ENCODE data around the gene CADM2.

Gene CADM2

DNA sequence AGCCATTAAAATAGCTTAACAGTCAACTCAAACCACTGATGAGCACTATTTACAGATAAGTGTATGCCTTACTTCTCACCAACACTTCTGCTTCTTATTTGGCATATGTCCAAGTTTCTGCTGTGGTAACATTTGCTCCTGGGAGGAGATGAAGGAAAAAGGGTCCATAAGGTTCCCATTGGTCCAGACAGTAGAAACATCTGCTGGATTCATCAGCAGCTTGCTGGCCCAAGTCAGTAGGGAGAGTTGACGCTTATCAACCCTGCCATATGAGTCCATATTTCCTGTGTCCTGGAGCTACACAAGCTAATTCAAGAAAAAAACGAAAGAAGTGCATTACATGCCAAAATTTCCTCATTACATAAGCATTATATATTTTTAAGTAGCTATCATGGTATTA lies 824.5 kb downstream of the CADM2 start:
- no peak overlapping the region for H3K4me3 Mint-ChIP-seq
- ATAC-seq (no peak), DNase-seq (ENCODE audit: low spot score in 2 of 2) (no peak)
- no peak overlapping the region for H3K27ac Mint-ChIP-seq
- no peaks in the 10 kb centered on the region for H3K4me1 Mint-ChIP-seq
- no peaks in the 10 kb centered on the region for H3K36me3 Mint-ChIP-seq
- H3K9me3 Mint-ChIP-seq: peaks cover 17% of the 10 kb centered on the region

DNA sequence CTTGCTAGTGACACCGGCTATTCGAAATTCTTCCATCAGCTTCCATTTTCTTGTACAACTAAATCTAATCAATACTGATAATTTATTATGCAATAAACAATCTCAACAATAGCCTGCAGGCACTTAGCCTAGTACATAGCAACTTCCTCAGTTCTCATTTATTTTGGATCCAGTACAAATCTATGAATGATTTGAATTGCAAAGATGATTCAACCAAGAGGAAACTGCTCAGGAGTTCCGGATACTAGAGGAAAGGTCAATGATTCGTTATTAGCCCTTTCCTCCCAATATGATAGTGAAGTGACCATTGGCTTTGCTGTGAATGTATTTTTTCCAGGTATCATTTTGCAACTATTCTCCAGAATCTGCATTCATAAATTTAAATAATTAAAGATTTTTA lies 827.0 kb downstream of the CADM2 start:
- no peak overlapping the region for H3K27ac Mint-ChIP-seq
- ATAC-seq (no peak), DNase-seq (ENCODE audit: low spot score in 2 of 2) (no peak)
- H3K4me1 Mint-ChIP-seq: no peaks in the 10 kb centered on the region
- H3K9me3 Mint-ChIP-seq: peaks cover 10% of the 10 kb centered on the region
- no peak overlapping the region for H3K4me3 Mint-ChIP-seq
- H3K36me3 Mint-ChIP-seq: no peaks in the 10 kb centered on the region

DNA sequence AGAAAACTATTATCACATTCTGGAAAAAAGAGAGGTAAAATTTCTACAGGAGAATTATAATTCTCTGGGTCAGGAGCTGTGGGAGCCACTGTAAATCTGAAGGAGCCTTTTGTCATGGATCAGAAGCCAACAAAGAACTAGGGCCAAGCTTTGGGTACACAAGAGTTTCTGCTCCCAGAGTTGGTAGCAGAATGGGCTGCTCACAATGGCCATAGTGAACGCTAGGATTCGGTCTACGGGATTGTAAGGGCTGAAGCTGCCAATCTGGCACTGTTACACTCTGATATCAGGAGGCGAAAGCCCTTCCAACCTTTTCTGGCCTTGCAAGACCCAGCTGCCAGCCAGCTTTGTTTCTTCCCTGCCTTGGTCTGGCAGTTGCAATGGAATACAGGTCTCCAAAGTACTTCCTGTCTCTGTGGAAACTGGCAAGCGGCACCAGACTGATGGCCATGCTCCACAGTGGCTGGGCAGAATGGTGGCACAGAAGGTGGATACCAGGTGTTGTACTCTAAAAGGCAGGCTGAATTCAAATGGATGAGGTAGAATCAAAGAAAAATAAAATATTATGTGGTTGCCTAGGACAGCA lies 831.7 kb downstream of the CADM2 start:
- DNase-seq (ENCODE audit: low spot score in 2 of 2) (no peak), ATAC-seq (no peak)
- no peaks in the 10 kb centered on the region for H3K36me3 Mint-ChIP-seq
- H3K4me3 Mint-ChIP-seq: no peak overlapping the region
- peaks cover 5% of the 10 kb centered on the region for H3K9me3 Mint-ChIP-seq
- no peaks in the 10 kb centered on the region for H3K4me1 Mint-ChIP-seq
- H3K27ac Mint-ChIP-seq: no peak overlapping the region

DNA sequence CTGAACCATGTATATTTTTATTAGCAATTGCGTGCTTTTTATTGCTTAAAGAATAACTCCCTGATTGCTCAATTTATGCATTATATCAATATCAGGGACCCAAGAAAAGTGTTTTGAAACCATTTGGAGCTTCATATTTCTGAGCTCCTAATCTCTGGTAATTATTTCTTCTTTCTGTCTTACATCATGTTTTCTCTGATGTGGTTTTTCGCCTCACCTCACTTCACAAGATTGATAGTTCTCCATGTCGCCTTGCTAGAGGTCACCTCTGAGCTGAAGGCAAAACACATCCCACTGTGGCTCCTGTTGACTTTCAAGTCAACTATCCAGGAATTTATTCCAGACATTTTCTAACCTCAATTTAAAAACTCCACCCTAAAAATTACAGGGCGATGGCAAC lies 837.4 kb downstream of the CADM2 start:
- DNase-seq (ENCODE audit: low spot score in 2 of 2): no peak

DNA sequence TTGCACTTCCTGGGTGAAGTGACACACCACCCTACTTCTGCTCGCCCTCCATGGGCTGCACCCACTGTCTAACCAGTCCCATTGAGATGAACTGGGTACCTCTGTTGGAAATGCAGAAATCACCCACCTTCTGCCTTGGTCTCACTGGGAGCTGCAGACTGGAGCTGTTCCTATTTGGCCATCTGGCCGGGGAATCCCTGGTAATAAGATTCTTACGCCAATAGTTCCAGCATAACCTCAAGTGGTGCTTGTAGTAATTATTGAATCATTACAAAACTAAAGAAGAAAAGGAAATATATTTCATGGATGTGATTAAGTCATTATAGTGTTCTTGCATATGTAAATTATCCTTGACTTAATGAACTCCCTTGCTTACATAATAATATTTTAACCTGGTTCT lies 841.9 kb downstream of the CADM2 start:
- peaks cover 4% of the 10 kb centered on the region for H3K9me3 Mint-ChIP-seq
- DNase-seq (ENCODE audit: low spot score in 2 of 2) (no peak), ATAC-seq (no peak)
- H3K4me1 Mint-ChIP-seq: no peaks in the 10 kb centered on the region
- no peak overlapping the region for H3K27ac Mint-ChIP-seq
- no peaks in the 10 kb centered on the region for H3K36me3 Mint-ChIP-seq
- H3K4me3 Mint-ChIP-seq: no peak overlapping the region

More for the DNA sequence above, 837.4 kb downstream of the CADM2 start:
- no peaks in the 10 kb centered on the region for H3K4me1 Mint-ChIP-seq
- no peak overlapping the region for H3K27ac Mint-ChIP-seq
- peaks cover 5% of the 10 kb centered on the region for H3K9me3 Mint-ChIP-seq
- H3K36me3 Mint-ChIP-seq: no peaks in the 10 kb centered on the region
- no peak for ATAC-seq
- no peak overlapping the region for H3K4me3 Mint-ChIP-seq

DNA sequence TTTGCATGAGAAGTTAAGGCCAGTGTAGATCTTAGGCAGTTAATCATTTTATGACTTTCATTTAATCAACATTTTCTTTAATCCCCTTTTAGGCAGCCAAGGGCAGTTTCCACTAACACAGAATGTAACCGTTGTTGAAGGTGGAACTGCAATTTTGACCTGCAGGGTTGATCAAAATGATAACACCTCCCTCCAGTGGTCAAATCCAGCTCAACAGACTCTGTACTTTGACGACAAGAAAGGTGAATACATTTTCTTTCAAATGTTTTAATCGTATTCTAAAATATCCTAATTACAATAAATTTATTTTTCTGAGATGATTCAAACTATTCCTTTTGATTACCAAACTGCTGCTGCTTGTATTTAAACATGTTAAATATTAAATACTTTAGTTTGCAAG lies 843.2 kb downstream of the CADM2 start:
- Mint-ChIP-seq H3K9me3 (peaks cover 8% of the 10 kb centered on the region), H3K27ac (no peak overlapping the region), H3K4me1 (no peaks in the 10 kb centered on the region), H3K36me3 (no peaks in the 10 kb centered on the region), H3K4me3 (no peak overlapping the region)
- ATAC-seq (no peak), DNase-seq (ENCODE audit: low spot score in 2 of 2) (no peak)

DNA sequence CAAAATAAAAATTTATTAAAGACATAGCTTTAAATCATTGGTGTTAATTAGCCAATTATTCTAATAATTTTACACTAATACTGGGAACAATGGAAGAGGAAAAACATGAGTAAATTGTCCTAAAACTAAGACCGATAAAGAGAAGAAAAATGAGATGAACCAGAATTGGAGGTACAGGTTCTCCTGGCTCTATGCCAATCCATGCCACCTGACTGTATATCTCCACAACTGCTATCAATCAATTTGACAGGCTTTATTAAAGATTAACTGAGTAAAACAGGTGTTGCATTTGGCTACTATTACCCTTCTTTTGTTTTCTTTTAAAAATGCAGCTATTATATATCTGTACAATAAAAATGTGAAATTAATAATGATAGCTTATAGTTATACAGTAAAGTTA lies 850.0 kb downstream of the CADM2 start:
- Mint-ChIP-seq H3K4me3 (no peak overlapping the region), H3K27ac (no peak overlapping the region), H3K9me3 (peaks cover 13% of the 10 kb centered on the region), H3K4me1 (no peaks in the 10 kb centered on the region), H3K36me3 (no peaks in the 10 kb centered on the region)
- no peak for ATAC-seq
- no peak for DNase-seq (ENCODE audit: low spot score in 2 of 2)

DNA sequence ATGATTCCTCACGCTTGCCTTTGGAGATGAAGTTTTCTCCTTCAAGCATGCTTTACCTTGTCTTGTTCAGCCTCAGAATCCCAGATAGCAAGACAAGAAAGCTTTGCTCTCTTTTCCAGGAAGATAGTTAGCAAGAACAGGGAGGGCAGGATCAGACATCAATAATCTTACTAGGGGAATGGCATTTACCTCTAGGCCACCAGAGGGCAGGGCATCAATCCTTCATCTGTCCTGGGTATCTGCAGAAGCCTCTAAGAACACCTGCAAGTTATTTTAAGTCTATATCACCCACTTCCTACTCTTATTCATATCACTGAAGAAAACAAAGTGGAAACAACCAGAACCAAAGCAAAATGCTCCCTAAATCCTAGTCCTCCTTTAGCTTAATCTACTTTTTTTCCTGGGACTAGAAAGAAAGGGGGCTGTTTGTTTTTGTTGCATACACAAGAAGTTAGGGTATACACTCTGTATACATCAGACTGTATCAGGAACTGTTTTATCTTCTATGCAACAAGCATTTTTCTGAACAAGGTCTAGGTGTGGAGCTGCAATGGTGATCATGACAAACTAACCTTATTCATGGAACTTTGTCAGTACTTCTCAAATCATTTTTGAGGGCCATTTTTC lies 862.5 kb downstream of the CADM2 start:
- Mint-ChIP-seq H3K36me3 (no peaks in the 10 kb centered on the region), H3K9me3 (peaks cover 13% of the 10 kb centered on the region), H3K27ac (no peak overlapping the region), H3K4me1 (no peaks in the 10 kb centered on the region), H3K4me3 (no peak overlapping the region)
- DNase-seq (ENCODE audit: low spot score in 2 of 2) (no peak), ATAC-seq (no peak)

DNA sequence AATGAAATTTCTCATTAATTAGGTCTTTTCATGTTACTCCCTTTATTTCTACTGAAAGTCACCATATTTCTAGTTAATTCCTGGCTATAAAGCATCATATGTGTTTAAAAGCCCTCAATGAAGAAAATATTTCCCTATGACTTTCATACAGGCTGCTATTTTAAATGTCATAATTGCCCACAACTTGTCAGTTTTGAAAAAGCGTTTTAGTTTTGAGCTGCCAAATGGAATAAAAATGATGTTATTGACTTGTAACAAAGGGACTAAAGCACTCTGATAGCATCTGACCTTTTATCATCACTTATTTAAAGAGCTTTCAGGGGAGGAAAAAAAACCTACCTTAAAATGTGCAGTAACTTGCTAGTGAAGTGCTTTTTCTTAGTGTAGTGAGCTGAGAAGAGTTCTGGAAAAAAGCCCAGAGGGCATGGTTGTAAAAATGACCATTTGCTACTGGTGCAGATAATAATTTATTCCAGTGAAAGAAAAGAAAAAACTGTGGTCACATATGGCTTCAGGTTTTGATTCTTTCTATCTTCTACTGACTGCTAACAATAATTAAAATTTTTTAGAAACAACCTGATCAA lies 877.2 kb downstream of the CADM2 start:
- Mint-ChIP-seq H3K36me3 (no peaks in the 10 kb centered on the region), H3K9me3 (peaks cover 4% of the 10 kb centered on the region), H3K4me1 (no peaks in the 10 kb centered on the region), H3K4me3 (no peak overlapping the region), H3K27ac (no peak overlapping the region)
- ATAC-seq (no peak), DNase-seq (ENCODE audit: low spot score in 2 of 2) (no peak)

DNA sequence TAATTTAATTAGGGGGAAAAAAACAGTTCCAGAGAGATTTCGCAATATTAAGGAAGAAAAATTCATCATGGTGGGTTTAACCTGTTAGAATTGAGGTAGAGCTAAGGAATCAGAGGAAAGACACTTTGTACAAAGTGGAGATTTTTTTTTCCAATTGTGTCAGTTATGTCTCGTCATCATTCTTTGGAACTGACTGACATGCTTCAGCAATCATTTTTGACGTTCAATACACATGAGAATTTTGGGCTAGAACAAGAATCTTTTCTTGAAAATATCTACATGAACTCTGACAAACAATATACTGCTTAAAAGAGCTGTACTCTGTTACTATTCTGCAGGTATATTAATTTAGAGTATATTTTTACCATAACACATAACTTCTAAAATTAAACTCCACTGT lies 878.6 kb downstream of the CADM2 start:
- DNase-seq (ENCODE audit: low spot score in 2 of 2): no peak
- Mint-ChIP-seq H3K4me3 (no peak overlapping the region), H3K36me3 (no peaks in the 10 kb centered on the region), H3K4me1 (no peaks in the 10 kb centered on the region), H3K27ac (no peak overlapping the region), H3K9me3 (peaks cover 3% of the 10 kb centered on the region)
- ATAC-seq: no peak

DNA sequence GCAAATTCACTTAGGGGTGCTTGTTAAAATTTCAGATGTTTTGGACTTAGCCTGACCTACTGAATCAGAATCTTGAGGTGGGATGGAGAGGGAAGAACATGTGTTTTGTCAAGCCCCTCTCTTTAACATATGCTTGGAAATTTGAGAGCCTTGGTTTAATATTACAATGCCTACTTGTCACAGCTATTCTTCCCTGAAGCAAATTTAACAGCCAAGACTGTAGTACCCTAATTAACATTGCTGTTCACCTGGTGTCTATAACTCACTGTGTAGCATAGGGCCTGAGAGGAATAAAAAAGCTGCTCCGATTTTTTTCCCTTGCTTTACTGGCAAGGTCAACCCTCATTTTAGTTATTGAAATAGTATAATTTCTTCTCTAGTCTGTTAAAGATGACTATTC lies 880.1 kb downstream of the CADM2 start:
- DNase-seq (ENCODE audit: low spot score in 2 of 2): no peak
- no peaks in the 10 kb centered on the region for H3K36me3 Mint-ChIP-seq
- no peaks in the 10 kb centered on the region for H3K4me1 Mint-ChIP-seq
- peaks cover 3% of the 10 kb centered on the region for H3K9me3 Mint-ChIP-seq
- no peak overlapping the region for H3K4me3 Mint-ChIP-seq
- no peak overlapping the region for H3K27ac Mint-ChIP-seq
- no peak for ATAC-seq

DNA sequence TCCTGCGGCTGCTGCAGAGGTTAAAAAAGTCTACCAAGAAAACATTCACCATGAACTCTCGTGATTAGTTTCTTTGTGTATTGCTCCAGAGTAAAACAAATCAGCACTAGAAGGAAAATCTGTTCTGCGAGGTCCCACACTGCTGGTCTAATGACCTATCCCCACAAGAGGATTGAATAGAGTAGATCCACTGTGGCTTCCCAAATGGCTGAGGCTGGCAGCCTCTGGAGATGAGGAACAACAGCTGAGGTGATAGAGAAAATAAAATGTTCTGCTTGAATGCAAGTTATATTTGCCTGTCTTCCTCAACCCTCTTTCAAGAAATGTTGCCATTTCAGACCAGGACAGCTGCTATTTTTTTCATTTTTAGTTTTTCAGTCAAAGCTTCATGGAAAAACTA lies 883.3 kb downstream of the CADM2 start:
- Mint-ChIP-seq H3K27ac (no peak overlapping the region), H3K36me3 (no peaks in the 10 kb centered on the region), H3K4me1 (no peaks in the 10 kb centered on the region), H3K9me3 (peaks cover 3% of the 10 kb centered on the region), H3K4me3 (no peak overlapping the region)
- no peak for DNase-seq (ENCODE audit: low spot score in 2 of 2)
- ATAC-seq: no peak

DNA sequence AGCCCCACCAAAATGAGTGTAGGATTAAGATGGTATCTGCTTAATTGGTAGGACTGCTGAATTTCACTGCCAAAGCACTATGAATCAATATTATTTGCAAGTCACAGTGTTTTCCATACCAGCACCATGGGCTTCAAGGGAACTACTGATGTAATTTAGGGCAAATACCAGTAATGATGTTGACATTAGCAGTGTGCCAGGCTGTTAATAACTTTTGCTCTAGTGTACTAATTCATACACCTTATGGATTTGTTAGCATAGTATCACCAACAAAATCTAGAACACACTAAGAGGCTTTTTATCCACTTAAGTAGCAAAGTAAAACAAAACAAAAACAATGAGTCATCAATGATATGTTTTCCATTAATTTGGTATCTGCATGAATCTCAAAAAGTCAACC lies 888.2 kb downstream of the CADM2 start:
- peaks cover 4% of the 10 kb centered on the region for H3K9me3 Mint-ChIP-seq
- H3K4me1 Mint-ChIP-seq: no peaks in the 10 kb centered on the region
- ATAC-seq: no peak
- no peaks in the 10 kb centered on the region for H3K36me3 Mint-ChIP-seq
- no peak for DNase-seq (ENCODE audit: low spot score in 2 of 2)
- no peak overlapping the region for H3K27ac Mint-ChIP-seq
- no peak overlapping the region for H3K4me3 Mint-ChIP-seq

DNA sequence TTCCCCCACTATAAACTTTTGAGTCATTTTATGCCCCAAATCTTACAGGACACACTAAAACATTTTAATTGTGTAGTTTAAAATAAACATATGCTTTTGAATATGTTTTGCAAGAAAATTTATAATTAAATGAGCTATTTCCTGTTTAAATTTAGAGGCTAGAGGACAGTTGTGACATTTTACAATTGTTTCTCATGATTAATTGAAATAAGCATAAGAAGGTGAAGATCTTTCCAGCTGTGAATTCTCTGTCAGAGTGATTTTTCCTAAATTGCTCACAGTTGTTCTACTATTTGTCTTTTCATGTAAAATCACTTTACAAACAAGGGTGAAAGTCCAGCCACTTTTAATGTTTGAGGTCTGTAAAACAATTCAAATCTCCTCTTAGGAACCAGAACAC lies 892.3 kb downstream of the CADM2 start:
- H3K36me3 Mint-ChIP-seq: no peaks in the 10 kb centered on the region
- ATAC-seq (no peak), DNase-seq (ENCODE audit: low spot score in 2 of 2) (no peak)
- H3K4me1 Mint-ChIP-seq: no peaks in the 10 kb centered on the region
- H3K27ac Mint-ChIP-seq: no peak overlapping the region
- H3K4me3 Mint-ChIP-seq: no peak overlapping the region
- peaks cover 13% of the 10 kb centered on the region for H3K9me3 Mint-ChIP-seq

DNA sequence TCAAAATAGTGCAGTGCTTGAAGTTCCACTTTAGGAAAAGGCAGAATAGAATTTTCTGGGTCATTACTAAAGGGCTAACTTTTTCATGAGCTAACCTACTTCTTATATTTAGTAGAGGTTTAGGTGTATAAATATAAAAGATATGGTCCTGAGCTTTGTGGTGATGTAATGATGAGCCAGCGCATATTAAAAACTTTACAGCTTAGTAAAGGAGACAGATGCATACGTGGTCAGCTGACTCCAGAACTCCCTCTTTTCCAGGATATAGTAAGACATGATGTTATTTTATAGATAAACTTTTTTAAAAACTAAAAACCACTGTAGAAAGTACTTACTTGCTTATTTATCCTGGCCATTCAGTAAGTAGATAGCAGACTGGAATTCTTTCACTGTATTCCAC lies 895.0 kb downstream of the CADM2 start:
- no peak for DNase-seq (ENCODE audit: low spot score in 2 of 2)
- Mint-ChIP-seq H3K27ac (no peak overlapping the region), H3K9me3 (peaks cover 13% of the 10 kb centered on the region), H3K4me3 (no peak overlapping the region), H3K36me3 (no peaks in the 10 kb centered on the region), H3K4me1 (no peaks in the 10 kb centered on the region)
- ATAC-seq: no peak

DNA sequence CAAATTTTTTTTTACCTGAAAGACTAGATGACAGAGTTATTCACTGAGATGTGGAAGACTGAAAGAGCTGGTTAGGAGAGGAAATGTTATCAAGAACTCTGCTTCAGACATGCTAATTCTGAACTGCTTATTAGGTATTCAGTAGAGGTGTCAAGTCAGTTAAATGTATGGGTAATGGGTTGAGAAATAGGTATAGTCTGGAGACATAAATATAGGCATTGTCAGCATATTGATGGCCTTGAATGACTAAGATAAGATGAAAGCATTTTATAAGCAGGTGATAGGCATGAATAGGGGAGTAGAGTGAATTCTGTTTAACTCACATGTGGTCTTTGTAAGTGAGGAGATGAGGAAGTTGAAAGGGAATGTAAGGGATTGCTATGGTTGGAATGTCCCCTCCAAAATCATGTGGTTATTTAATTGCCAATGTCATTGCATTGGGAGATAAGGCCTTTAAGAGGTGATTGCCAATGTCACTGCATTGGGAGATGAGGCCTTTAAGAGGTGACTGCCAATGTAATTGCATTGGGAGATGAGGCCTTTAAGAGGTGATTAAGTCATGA lies 904.2 kb downstream of the CADM2 start:
- no peak overlapping the region for H3K27ac Mint-ChIP-seq
- no peak for DNase-seq (ENCODE audit: low spot score in 2 of 2)
- ATAC-seq: no peak
- H3K9me3 Mint-ChIP-seq: peaks cover 23% of the 10 kb centered on the region
- H3K36me3 Mint-ChIP-seq: no peaks in the 10 kb centered on the region
- no peaks in the 10 kb centered on the region for H3K4me1 Mint-ChIP-seq
- no peak overlapping the region for H3K4me3 Mint-ChIP-seq

Measured in stimulated activated effector memory CD8-positive, alpha-beta T cell treated with anti-CD3 and anti-CD28 coated beads, Interleukin-12 subunit alpha, Interleukin-12 subunit beta, amount 100 ng/mL, for 72 hours (primary cell).